Cardiac septum (tissue), 1 donor: Measurements from ENCODE around the gene RNF187. TPM values are rescaled to one million over a fixed set of nuclear protein-coding genes. Genes with fewer than 3 reads are reported as not detected.
"Not testable (repeated sequence)": the region's sequence is repeated elsewhere in the genome, so short reads cannot be mapped to it uniquely, and the experiment has no call there.

Experiments
- DNase-seq: peaks from one replicate; pipeline ENCODE4 v3.0.0-alpha.2; 2020; ENCODE audit warnings: low spot score
- intact Hi-C: fragments of 100-400 bp; cut with DNase I; formaldehyde crosslinking; loops from one replicate; pipeline ENCODE4 v1.14.0; 2022
- total RNA-seq: library from RNA; stranded (reverse); fragmentation: NEBNext Ultra II Directional; extraction: Animal tissue kit (Norgen Biotek cat#: 25700); gene quantifications from one replicate; pipeline ENCODE4 v1.2.1, GENCODE V29; 2021
- donor health status: DM: no; HTN: no; CAD: no.

RNF187 gene
- total RNA-seq, 1 donor from 2014 or later, result 83.2 TPM

DNA sequence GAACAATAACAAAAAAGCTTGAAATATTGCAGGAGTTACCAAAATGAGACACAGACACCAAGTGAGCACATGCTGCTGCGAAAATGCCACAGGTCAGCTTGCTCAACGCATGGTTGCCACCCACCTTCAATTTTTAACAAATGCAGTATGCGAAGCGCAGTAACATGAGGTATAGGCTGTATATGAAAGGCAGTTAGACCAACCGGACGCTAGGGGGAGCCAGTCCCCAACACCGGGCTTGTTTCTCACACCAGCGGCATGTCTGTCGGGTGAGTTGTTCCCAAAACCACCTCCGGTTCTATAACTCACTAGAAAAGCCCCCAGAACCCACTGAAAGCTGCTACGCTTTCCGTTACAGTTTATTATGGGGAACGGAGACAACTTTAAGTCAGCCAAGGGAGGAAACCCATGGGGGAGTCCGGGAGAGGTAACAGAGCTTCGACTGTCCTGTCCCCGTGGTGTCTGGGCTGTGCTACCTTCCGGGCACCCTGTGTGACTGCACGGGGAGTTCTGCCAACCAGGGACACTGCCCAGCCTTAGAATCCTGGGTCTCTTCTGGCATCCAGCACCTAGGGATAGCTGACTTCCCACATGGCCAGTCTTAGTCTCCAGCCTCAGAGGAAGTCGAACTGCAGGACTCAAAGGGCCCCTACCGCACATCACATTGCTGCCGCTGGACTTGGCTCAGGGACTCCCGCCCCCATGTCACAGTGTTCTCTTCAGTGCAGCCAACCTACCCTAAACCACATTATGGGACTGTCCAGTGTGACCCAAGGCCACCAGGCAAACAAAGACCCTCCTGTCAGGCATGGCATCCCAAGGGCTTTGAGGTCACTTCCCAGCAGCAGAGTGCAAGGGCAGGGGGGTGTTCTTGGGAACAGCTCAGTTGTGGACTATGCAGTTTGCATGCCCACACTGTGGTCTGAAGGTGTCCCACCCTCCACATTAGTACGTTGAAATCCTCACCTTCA is 14.0 kb downstream of the RNF187 start:
- DNase-seq, result peak; percentile 90
- intact Hi-C loops, result no loop called here

GRCh38 chr1:228502522-228502921 is 15.3 kb downstream of the RNF187 start:
- intact Hi-C loops, result no loop called here
- DNase-seq, result peak; percentile 36

DNA sequence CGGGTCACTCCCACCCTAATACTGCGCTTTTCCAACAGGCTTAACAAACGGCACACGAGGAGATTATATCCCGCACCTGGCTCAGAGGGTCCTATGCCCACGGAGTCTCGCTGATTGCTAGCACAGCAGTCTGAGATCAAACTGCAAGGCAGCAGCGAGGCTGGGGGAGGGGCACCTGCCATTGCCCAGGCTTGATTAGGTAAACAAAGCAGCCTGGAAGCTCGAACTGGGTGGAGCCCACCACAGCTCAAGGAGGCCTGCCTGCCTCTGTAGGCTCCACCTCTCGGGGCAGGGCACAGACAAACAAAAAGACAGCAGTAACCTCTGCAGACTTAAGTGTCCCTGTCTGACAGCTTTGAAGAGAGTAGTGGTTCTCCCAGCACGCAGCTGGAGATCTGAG is 18.8 kb downstream of the RNF187 start:
- intact Hi-C loops, result not testable (repeated sequence)
- peak; percentile 43 for DNase-seq

GRCh38 chr1:228507961-228508652 is 20.9 kb downstream of the RNF187 start:
- intact Hi-C loops, result no loop called here
- DNase-seq, result peak; percentile 59

DNA sequence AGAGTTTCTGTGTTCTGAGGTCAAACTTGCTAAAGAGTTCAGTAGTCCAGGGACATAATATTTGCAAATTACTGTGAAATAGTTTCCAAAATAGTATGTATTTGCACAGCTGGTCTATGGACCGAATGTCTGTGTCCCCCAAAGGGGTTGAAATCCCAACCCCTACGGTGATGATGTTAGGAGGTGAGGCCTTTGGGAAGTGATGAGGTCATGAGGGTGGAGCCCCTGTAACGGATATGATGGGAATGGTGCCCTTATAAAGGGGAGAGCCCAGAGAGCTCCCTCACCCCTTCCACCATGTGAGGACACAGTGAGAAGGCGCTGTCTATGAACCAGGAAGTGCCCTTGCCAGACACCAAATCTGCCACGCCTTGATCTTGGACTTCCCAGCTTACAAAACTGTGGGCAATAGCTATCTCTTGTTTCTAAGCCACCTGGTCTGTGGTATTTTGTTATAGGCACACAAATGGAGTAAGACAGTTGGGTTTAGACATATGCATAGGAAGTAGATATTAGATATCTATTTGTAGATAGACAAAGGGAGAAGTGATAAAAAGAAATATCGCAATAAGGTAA is 21.7 kb downstream of the RNF187 start:
- DNase-seq, result no peak
- intact Hi-C loops, result no loop called here

DNA sequence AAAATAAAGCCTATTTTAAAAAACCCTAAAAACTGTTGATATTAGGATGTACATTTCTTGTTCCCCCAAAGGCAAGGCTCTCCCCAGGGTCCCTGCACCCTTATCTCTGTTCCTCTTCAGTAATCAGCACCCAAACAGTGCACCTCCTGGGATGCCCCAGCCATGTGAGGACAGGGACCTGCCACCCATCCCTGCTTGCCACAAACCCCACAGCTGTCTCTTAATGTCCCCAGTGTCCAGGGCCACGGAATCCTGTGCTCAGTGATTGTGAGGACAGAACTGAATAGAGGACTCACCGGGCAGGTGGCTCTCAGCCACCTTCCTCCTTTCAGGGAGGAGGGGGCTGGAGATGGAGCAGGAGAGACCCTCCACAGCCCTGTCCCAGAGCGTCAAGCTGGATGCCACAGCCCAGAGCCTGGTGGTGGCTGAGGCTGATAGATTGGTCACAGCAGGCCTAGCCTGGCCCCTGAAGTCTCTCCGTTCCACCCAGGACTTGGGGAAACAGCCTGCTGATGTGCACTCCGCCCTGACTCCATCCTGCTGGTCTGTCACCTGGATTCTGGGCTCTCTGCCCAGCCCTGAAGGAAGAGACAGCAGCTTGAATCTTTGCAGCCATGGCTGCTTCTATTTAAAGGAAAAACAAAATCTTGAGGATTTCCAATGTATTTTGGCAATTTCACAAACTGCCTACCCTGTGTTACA is 23.1 kb downstream of the RNF187 start:
- DNase-seq, result peak; percentile 70
- intact Hi-C loops, result no loop called here

DNA sequence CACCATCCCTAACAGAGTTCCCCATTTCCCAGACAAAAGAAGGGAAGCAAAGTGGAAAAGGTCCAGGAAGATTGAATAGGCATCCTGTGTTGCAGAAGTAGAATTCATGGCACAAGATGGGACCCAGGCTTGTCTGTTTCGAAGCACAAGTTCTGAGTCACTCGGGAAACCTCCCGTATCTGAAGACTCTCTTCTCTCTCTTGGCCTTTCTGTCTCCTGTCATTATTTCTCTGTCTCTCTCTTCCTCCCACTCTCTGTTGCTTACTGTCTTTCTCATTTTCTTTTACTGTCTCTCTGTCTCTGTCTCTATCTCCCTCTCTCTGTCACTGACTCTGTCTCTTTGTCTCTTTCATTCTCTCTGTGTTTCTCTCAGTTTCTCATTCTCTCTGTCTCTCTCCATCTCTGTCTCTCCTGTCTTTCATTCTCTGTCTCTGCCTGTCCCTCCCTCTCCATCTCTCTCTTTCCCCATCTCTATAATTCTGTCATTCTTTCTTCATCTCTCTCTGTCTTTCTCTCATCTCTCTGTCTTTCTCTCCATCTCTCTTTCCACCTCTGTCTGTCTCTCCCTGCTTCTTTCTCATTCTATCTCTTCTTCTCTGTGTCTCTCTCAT is 23.7 kb downstream of the RNF187 start:
- intact Hi-C loops, result no loop called here
- no peak for DNase-seq

DNA sequence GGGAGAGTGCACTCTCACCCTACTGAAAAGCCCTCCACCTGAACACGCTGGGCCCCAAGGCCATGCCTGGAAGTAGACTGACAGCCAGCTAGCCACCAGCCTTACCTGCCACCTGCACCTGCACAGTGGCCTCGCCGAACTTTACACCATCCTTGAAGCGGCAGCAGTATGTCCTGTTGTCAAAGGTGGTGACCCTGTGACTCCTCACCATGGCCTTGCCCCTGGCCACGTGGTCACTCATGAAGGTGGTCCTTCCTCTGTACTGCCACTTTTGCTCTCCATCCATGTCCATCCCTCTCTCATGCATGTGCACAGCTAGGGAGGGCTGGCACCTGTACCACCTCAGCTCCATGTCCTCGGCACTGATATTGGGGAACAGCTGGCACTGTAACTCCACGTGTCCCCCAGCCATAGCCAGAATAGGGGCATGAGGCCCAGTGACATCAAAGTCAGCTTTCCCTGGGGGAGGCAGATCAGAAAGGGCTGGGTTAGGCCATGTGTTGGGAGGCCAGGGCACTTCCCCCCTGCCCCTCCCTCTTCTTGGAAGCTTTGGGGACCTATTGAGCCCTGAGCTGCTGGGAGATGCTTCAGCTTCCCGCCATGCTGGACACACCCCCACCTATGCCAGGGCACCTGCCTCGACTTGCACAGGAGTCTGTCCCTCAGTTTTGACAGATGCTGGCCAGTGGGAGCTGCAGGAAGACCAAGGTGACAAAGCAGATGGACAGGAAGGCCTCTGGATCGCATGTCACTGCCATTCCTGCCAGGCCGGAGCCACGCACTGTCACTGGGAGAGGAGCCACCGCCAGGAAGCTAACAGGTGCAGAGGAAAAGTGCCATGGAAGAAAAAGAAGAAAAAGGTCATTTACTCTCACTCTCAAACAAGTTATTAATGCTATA is 24.6 kb downstream of the RNF187 start:
- DNase-seq, result peak; percentile 59
- intact Hi-C loops, result no loop called here

- intact Hi-C loops, result no loop called here
- no peak for DNase-seq
Observed at GRCh38 chr1:228512781-228513198, 25.6 kb downstream of the RNF187 start.

DNA sequence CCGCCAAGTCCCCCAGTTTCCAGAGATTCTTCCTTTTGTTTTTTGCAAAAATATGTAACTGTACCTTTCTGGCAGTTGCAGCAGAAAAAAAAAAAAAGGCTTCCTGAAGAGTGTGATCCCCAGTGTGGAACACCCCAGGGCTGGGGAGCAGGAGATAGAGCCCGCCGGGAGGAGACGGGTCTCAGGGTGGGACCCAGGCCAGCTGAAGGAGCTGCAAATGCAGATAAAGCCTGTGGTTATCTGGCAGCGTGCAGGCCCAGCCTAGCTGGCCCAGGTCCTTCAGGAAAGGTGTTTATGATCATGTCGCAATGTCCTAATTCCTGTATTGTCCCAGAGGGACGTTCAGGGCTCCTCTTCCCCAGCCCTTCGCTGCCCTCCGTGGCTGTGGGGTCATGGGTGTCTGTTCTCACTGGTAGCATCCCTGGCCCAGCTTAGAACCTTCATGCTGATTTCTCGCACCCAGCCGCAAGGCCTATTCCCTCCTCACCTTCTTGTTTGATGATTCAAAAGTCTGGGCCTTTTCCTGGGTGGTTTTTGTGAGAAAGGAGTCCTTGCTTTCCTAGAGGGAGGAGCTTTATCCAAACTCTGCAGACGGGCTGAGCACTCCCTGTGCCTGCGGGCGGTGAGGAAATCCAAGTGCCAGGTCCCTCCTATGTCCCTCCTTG is 26.2 kb downstream of the RNF187 start:
- intact Hi-C loops, result no loop called here
- DNase-seq, result peak; percentile 41

GRCh38 chr1:228514421-228514820 is 27.2 kb downstream of the RNF187 start:
- peak; percentile 47 for DNase-seq
- intact Hi-C loops, result no loop called here

- peak; percentile 55 for DNase-seq
- intact Hi-C loops, result no loop called here
Observed at GRCh38 chr1:228515200-228515834, 28.1 kb downstream of the RNF187 start.

DNA sequence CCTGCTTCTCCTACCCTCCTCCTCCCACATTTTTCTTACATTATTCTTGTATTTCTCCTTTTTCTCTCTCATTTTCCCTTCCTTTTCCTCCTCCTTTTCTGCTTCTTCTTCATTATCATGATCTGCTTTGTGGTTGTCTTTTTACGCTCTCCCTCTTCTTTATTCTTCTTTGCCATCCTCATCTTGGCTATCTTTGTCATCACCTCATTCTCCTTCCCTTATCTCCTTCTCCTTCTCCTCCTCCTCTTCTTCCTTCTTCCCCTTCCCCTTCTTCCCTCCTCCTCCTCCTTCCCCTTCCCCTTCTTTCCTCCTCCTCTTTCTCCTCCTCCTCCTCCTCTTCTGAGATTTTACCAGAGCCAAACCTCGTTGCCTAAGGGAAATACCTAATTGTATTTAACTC is 30.5 kb downstream of the RNF187 start:
- DNase-seq, result no peak
- intact Hi-C loops, result no loop called here

- DNase-seq, result no peak
- intact Hi-C loops, result no loop called here
Observed at GRCh38 chr1:228527596-228527995, 40.4 kb downstream of the RNF187 start.

- peak; percentile 33 for DNase-seq
- intact Hi-C loops, result no loop called here
Observed at GRCh38 chr1:228528612-228529011, 41.4 kb downstream of the RNF187 start.

GRCh38 chr1:228530086-228530758 is 43.0 kb downstream of the RNF187 start:
- peak; percentile 50 for DNase-seq
- intact Hi-C loops, result no loop called here
